Upper lobe of left lung (tissue), 4 donors: ENCODE data around the gene SMG5.

Source experiments
- CTCF ChIP-seq, 6 experiments: fragments of 450-650 bp in 4 of 6; fragments of 200-600 bp in 2 of 6; sonication (generic) in 2 of 6; IDR thresholded peaks; one replicate each; pipeline ENCODE4 v1.5.1; 2016 to 2019; ENCODE audit warnings: antibody characterized with exemption in 6 of 6
- POLR2A ChIP-seq, 4 donors: fragments of 450-650 bp; IDR thresholded peaks; one replicate each; pipeline ENCODE4 v1.5.1; 2016 to 2017; ENCODE audit warnings: antibody characterized with exemption in 4 of 4, mild to moderate bottlenecking in 2 of 4
- POLR2AphosphoS5 ChIP-seq, 2 donors: sonication (generic); formaldehyde crosslinking; IDR thresholded peaks; one replicate each; pipeline ENCODE4 v1.5.1; 2017; ENCODE audit warnings: antibody characterized with exemption in 2 of 2

GRCh38 chr1:156257711-156258110 is 24.9 kb downstream of the SMG5 start:
- TF ChIP-seq CTCF (IDR thresholded peaks at IDR 0.05): no peak
- no peak for TF ChIP-seq POLR2AphosphoS5 (IDR thresholded peaks at IDR 0.05)
- no peak for TF ChIP-seq POLR2A (IDR thresholded peaks at IDR 0.05)
